Progenitor cell of endocrine pancreas (in vitro differentiated cells): ENCODE measurements around the gene CHIT1. TPM values are rescaled to one million over a fixed set of nuclear protein-coding genes. Genes with fewer than 3 reads are reported as not detected.

Experiments used
- DNase-seq: peaks from one replicate; pipeline ENCODE4 v3.0.0; 2021; ENCODE audit warnings: low spot score; ENCODE audit not compliant: unreplicated experiment
- H3K27ac Mint-ChIP-seq: 2 replicates; pipeline ENCODE4 v1.8.0; 2021; ENCODE audit warnings: mild to moderate bottlenecking, moderate library complexity, mixed read lengths
- H3K27me3 Mint-ChIP-seq: 2 replicates; pipeline ENCODE4 v1.8.0; 2021; ENCODE audit warnings: mixed read lengths
- H3K36me3 Mint-ChIP-seq: 2 replicates; pipeline ENCODE4 v1.8.0; 2022; ENCODE audit warnings: mixed read lengths; ENCODE audit not compliant: insufficient read depth
- H3K4me1 Mint-ChIP-seq: 2 replicates; pipeline ENCODE4 v1.8.0; 2021; ENCODE audit warnings: low read depth, mixed read lengths
- H3K4me3 Mint-ChIP-seq: 2 replicates; pipeline ENCODE4 v1.8.0; 2021; ENCODE audit warnings: low read depth, mild to moderate bottlenecking, moderate library complexity, mixed read lengths
- H3K9me3 Mint-ChIP-seq: 2 replicates; pipeline ENCODE4 v1.8.0; 2021; ENCODE audit warnings: low read depth, mixed read lengths
- CTCF ChIP-seq: fragments of 200-600 bp; sonication (generic); IDR thresholded peaks from one replicate; pipeline ENCODE4 v1.5.0; 2021; ENCODE audit warnings: antibody characterized with exemption, mild to moderate bottlenecking; ENCODE audit not compliant: unreplicated experiment
- total RNA-seq: library from RNA; stranded (reverse); gene quantifications from 2 replicates; pipeline ENCODE4 v1.2.1, GENCODE V29; 2021

CHIT1 gene
- total RNA-seq, 1 donor from 2014 or later, result 0.14 TPM

GRCh38 chr1:203196371-203196770 is 33.1 kb downstream of the CHIT1 start:
- Mint-ChIP-seq H3K36me3 (no peaks in the 10 kb centered on the region), H3K27ac (no peak overlapping the region), H3K4me1 (no peaks in the 10 kb centered on the region), H3K27me3 (peaks cover 69% of the 10 kb centered on the region), H3K9me3 (no peaks in the 10 kb centered on the region), H3K4me3 (no peak overlapping the region)
- DNase-seq, result no peak
- TF ChIP-seq CTCF, result no peak

- H3K27ac Mint-ChIP-seq, result no peak overlapping the region
- no peaks in the 10 kb centered on the region for H3K36me3 Mint-ChIP-seq
- H3K9me3 Mint-ChIP-seq, result no peaks in the 10 kb centered on the region
- H3K4me3 Mint-ChIP-seq, result no peak overlapping the region
- H3K4me1 Mint-ChIP-seq, result peaks cover 2% of the 10 kb centered on the region
- DNase-seq, result no peak
- TF ChIP-seq CTCF, result no peak
- H3K27me3 Mint-ChIP-seq, result peaks cover 80% of the 10 kb centered on the region
Observed at GRCh38 chr1:203190949-203191348, 38.5 kb downstream of the CHIT1 start.

GRCh38 chr1:203189951-203190352 is 39.5 kb downstream of the CHIT1 start:
- no peak for DNase-seq
- H3K36me3 Mint-ChIP-seq, result no peaks in the 10 kb centered on the region
- H3K4me1 Mint-ChIP-seq, result peaks cover 2% of the 10 kb centered on the region
- H3K27ac Mint-ChIP-seq, result no peak overlapping the region
- no peak for TF ChIP-seq CTCF
- no peaks in the 10 kb centered on the region for H3K9me3 Mint-ChIP-seq
- peaks cover 81% of the 10 kb centered on the region for H3K27me3 Mint-ChIP-seq
- no peak overlapping the region for H3K4me3 Mint-ChIP-seq

- Mint-ChIP-seq H3K27ac (no peak overlapping the region), H3K4me1 (peaks cover 2% of the 10 kb centered on the region), H3K9me3 (no peaks in the 10 kb centered on the region), H3K4me3 (no peak overlapping the region), H3K36me3 (no peaks in the 10 kb centered on the region), H3K27me3 (peaks cover 88% of the 10 kb centered on the region)
- no peak for TF ChIP-seq CTCF
- DNase-seq, result no peak
Observed at GRCh38 chr1:203188686-203189232, 40.7 kb downstream of the CHIT1 start.

GRCh38 chr1:203187689-203188264 is 41.7 kb downstream of the CHIT1 start:
- no peak for TF ChIP-seq CTCF
- Mint-ChIP-seq H3K36me3 (no peaks in the 10 kb centered on the region), H3K4me1 (peaks cover 2% of the 10 kb centered on the region), H3K27me3 (peaks cover 98% of the 10 kb centered on the region), H3K9me3 (no peaks in the 10 kb centered on the region), H3K27ac (no peak overlapping the region), H3K4me3 (no peak overlapping the region)
- DNase-seq, result no peak
